Adrenal gland (tissue), 12 donors: ENCODE measurements around the gene CELF5. TPM values are rescaled to one million over a fixed set of nuclear protein-coding genes. Genes with fewer than 3 reads are reported as not detected.
"Not testable (repeated sequence)": the region's sequence is repeated elsewhere in the genome, so short reads cannot be mapped to it uniquely, and the experiment has no call there.

Source experiments
- DNase-seq, 7 donors: peaks; one replicate each; pipeline ENCODE4 v3.0.0-alpha.2; 2019 to 2020
- H3K27ac ChIP-seq, 5 donors: fragments of 200-600 bp; sonication (generic) in 4 of 5; 1 replicate in 3 of 5; 2 replicates in 2 of 5; pipeline versions ENCODE4 v1.5.1 to v1.8.0; 2016 to 2020; ENCODE audit warnings: mild to moderate bottlenecking in 1 of 5
- H3K27me3 ChIP-seq: fragments of 200-600 bp; 2 replicates; pipeline ENCODE4 v1.8.0; 2021
- H3K36me3 ChIP-seq, 2 donors: fragments of 200-600 bp; replicated peaks in 1 of 2; 1 replicate in 1 of 2; 2 replicates in 1 of 2; pipeline versions ENCODE4 v1.5.1 to v1.8.0; 2018 to 2022
- H3K4me1 ChIP-seq, 2 donors: fragments of 200-600 bp; replicated peaks in 1 of 2; 1 replicate in 1 of 2; 2 replicates in 1 of 2; pipeline versions ENCODE4 v1.5.1 to v1.8.0; 2018 to 2021
- H3K4me3 ChIP-seq, 4 donors: fragments of 200-600 bp; sonication (generic) in 3 of 4; one replicate each; pipeline ENCODE4 v1.5.1; 2016 to 2018
- H3K9me3 ChIP-seq, 3 donors: fragments of 200-600 bp; sonication (generic) in 1 of 3; replicated peaks in 1 of 3; 1 replicate in 2 of 3; 2 replicates in 1 of 3; pipeline versions ENCODE4 v1.5.1 to v1.8.0; 2016 to 2021
- CTCF ChIP-seq, 6 experiments: fragments of 450-650 bp in 4 of 6; fragments of 200-600 bp in 2 of 6; sonication (generic) in 1 of 6; IDR thresholded peaks; 1 replicate in 5 of 6; 2 replicates in 1 of 6; pipeline versions ENCODE4 v1.5.1 to v1.8.0; 2016 to 2021; ENCODE audit warnings: antibody characterized with exemption in 6 of 6, mild to moderate bottlenecking in 2 of 6, moderate library complexity in 1 of 6
- POLR2A ChIP-seq, 2 donors: fragments of 450-650 bp; IDR thresholded peaks; one replicate each; pipeline ENCODE4 v1.6.1; 2017; ENCODE audit warnings: antibody characterized with exemption in 2 of 2, mild to moderate bottlenecking in 2 of 2, moderate library complexity in 1 of 2
- WGBS, 4 donors: extraction: QIAGEN DNeasy Blood & Tissue Kit in 2 of 4; methylation state at CpG; one replicate each; pipeline versions ENCODE4 v1.1.5 to v1.1.7; 2013 to 2017; 5-methylcytosine and 5-hydroxymethylcytosine counted together
- intact Hi-C, 2 donors: fragments of 100-400 bp; cut with DNase I; formaldehyde crosslinking; loops; one replicate each; pipeline versions ENCODE4 v1.14.1 to v1.15.0; 2022 to 2023
- polyA plus RNA-seq, 3 donors: library from polyadenylated mRNA; stranded (reverse); fragments of 200-250 nt in 2 of 3; fragments of 350-450 nt in 1 of 3; fragmentation: Illumina TruSeq in 1 of 3; extraction: RNeasy Lipid Tissue Mini Kit (QIAGEN cat#74804) in 1 of 3; gene quantifications; one replicate each; pipeline ENCODE4 v1.2.3, GENCODE V29; 2013 to 2014
- total RNA-seq, 9 donors: library from RNA; depleted of rRNA in 4 of 9; stranded (reverse); fragments of >200 nt in 4 of 9; fragments of 120-200 nt in 1 of 9; fragmentation: NEBNext Ultra II Directional in 1 of 9; extraction: Animal tissue kit (Norgen Biotek cat#: 25700) in 1 of 9; gene quantifications; one replicate each; pipeline versions ENCODE4 v1.1.0 to v1.2.4, GENCODE V29; 2013 to 2023
- donor health status: healthy with polysubstance abuse.
- donor health status: Bipolar disorder and iron deficiency.
- donor health status: DM: yes; HTN: yes; CAD: no.
- donor health status: DM: no; HTN: no; CAD: no.
- donor health status: DM: no; HTN: no; CAD: no.
- donor health status: DM: yes; HTN: yes; CAD: no.

The CELF5 gene
- total and polyA plus RNA-seq, 12 donors: 0.08 to 1.6 (median 0.58) TPM; not detected in 4

DNA sequence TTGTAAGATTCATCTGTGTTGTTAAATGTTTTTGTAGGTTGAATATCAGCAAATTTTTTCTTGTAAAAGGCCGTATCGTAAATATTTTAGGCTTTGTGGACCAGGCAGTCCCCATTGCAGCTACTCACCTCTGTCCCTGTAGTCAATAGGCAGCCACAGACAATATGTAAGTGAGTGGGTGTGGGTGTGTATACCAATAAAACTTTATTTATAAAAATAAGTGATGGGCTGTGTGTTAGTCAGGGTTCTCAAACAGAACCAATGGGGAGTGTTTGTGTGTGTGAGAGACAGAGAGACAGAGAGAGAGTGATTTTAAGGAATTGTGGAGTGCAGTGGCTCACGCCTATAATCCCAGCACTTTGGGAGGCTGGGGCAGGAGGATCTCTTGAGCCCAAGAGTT lies 104.3 kb downstream of the CELF5 start:
- TF ChIP-seq CTCF (IDR thresholded peaks at IDR 0.05): no peak
- no peaks in the 10 kb centered on the region for H3K9me3 ChIP-seq

DNA sequence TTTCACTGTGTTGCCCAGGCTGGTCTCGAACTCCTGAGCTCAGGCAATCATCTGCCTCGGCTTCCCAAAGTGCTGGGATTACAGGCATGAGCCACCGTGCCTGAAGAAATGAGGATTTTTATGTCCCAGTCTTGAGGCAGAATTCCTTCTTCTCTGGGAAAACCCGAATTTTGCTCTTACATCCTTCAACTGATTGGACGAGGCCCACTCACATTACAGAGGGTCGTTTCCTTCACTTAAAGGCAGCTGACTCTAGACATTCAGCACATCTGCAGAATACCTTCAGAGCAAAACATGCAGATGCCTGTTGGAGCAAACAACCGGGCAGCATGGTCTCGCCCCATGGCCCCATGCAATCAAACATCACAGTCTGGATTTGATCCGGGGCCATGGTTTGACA lies 105.6 kb downstream of the CELF5 start:
- Histone ChIP-seq H3K36me3 (no peaks in the 10 kb centered on the region), H3K9me3 (no peaks in the 10 kb centered on the region), H3K27ac (no peak overlapping the region), H3K4me3 (no peak overlapping the region), H3K27me3 (no peaks in the 10 kb centered on the region), H3K4me1 (peaks cover 2 to 8% of the 10 kb centered on the region in 2 donors)
- intact Hi-C loops: no loop called here
- TF ChIP-seq POLR2A (IDR thresholded peaks at IDR 0.05): no peak
- TF ChIP-seq CTCF (IDR thresholded peaks at IDR 0.05): no peak
- WGBS, 4 donors: 80 to 90% (median 87%) methylated on average over 9 of the region's 9 CpGs
- no peak for DNase-seq

More for the DNA sequence above, 104.3 kb downstream of the CELF5 start:
- no peaks in the 10 kb centered on the region for H3K27me3 ChIP-seq
- intact Hi-C loops: no loop called here
- WGBS, 4 donors: 91 to 97% (median 94%) methylated on average over 3 of the region's 3 CpGs
- H3K4me3 ChIP-seq: no peak overlapping the region
- no peak overlapping the region for H3K27ac ChIP-seq
- DNase-seq: no peak
- H3K4me1 ChIP-seq: no peaks in the 10 kb centered on the region
- no peaks in the 10 kb centered on the region for H3K36me3 ChIP-seq

GRCh38 chr19:3332232-3332631 lies 107.8 kb downstream of the CELF5 start:
- H3K9me3 ChIP-seq, H3K36me3 ChIP-seq, H3K4me3 ChIP-seq, intact Hi-C loops, DNase-seq, H3K27me3 ChIP-seq, H3K27ac ChIP-seq: not testable (repeated sequence)
- WGBS, 4 donors: 79 to 82% methylated on average over 1 of the region's 1 CpG; no CpG with 5 or more reads in 2 of the 4 donors
- H3K4me1 ChIP-seq: peaks cover 23 to 30% of the 10 kb centered on the region in 2 donors

GRCh38 chr19:3333020-3333583 lies 108.6 kb downstream of the CELF5 start:
- 61 to 89% (median 78%) methylated on average over 4 of the region's 4 CpGs for WGBS, 4 donors
- Histone ChIP-seq H3K27ac (no peak overlapping the region), H3K9me3 (no peaks in the 10 kb centered on the region), H3K4me3 (no peak overlapping the region), H3K36me3 (no peaks in the 10 kb centered on the region), H3K27me3 (no peaks in the 10 kb centered on the region), H3K4me1 (peaks cover 31 to 36% of the 10 kb centered on the region in 2 donors)
- TF ChIP-seq POLR2A (IDR thresholded peaks at IDR 0.05) (no peak), CTCF (IDR thresholded peaks at IDR 0.05) (no peak)
- intact Hi-C loops: no loop called here
- DNase-seq: no peak

GRCh38 chr19:3333662-3334061 lies 109.2 kb downstream of the CELF5 start:
- Histone ChIP-seq H3K9me3 (no peaks in the 10 kb centered on the region), H3K27me3 (no peaks in the 10 kb centered on the region), H3K36me3 (no peaks in the 10 kb centered on the region), H3K4me3 (no peak overlapping the region), H3K4me1 (peaks cover 31 to 42% of the 10 kb centered on the region in 2 donors), H3K27ac (no peak overlapping the region)
- DNase-seq: no peak
- intact Hi-C loops: no loop called here
- TF ChIP-seq CTCF (IDR thresholded peaks at IDR 0.05) (no peak), POLR2A (IDR thresholded peaks at IDR 0.05) (no peak)
- 85 to 95% (median 93%) methylated on average over 8 of the region's 8 CpGs for WGBS, 4 donors

- intact Hi-C loops, H3K36me3 ChIP-seq, DNase-seq, H3K9me3 ChIP-seq, H3K4me3 ChIP-seq, H3K27me3 ChIP-seq: not testable (repeated sequence)
- WGBS, 4 donors: 58 to 74% (median 67%) methylated on average over 5 to 8 of the region's 8 CpGs
- peaks cover 31 to 47% of the 10 kb centered on the region in 2 donors for H3K4me1 ChIP-seq
- peak overlapping the region; percentile 92 to 98 (median 96) for H3K27ac ChIP-seq
Observed at GRCh38 chr19:3334749-3335430, 110.4 kb downstream of the CELF5 start.
